GDM1 (cell line): ENCODE data around the gene ENDOV.
"Not testable (repeated sequence)": the region's sequence is repeated elsewhere in the genome, so short reads cannot be mapped to it uniquely, and the experiment has no call there.

ENCODE experiments used
- DNase-seq: peaks from one replicate; lab custom pipeline; 2025; lab: John Stamatoyannopoulos, UW

The ENDOV gene

GRCh38 chr17:80388601-80389000 lies 26.4 kb upstream of the ENDOV start:
- no peak for DNase-seq

GRCh38 chr17:80389011-80389995 lies 25.7 kb upstream of the ENDOV start:
- no peak for DNase-seq

GRCh38 chr17:80393241-80393890 lies 21.6 kb upstream of the ENDOV start:
- DNase-seq, result no peak

- no peak for DNase-seq
These were observed 21.0 kb upstream of the ENDOV start for GRCh38 chr17:80393961-80394360.

GRCh38 chr17:80394629-80395216 lies 20.2 kb upstream of the ENDOV start:
- DNase-seq, result no peak

- DNase-seq, result no peak
These were observed 19.4 kb upstream of the ENDOV start for GRCh38 chr17:80395402-80396151.

GRCh38 chr17:80396157-80397033 lies 18.6 kb upstream of the ENDOV start:
- DNase-seq, result no peak

GRCh38 chr17:80397034-80397387 lies 18.0 kb upstream of the ENDOV start:
- no peak for DNase-seq

- no peak for DNase-seq
These were observed 17.3 kb upstream of the ENDOV start for GRCh38 chr17:80397686-80398085.

- not testable (repeated sequence) for DNase-seq
These were observed 13.9 kb upstream of the ENDOV start for GRCh38 chr17:80401086-80401485.

GRCh38 chr17:80402102-80402501 lies 12.9 kb upstream of the ENDOV start:
- DNase-seq, result not testable (repeated sequence)

- DNase-seq, result no peak
These were observed 12.0 kb upstream of the ENDOV start for GRCh38 chr17:80402959-80403358.

- no peak for DNase-seq
These were observed 8.8 kb upstream of the ENDOV start for GRCh38 chr17:80406146-80406545.

- DNase-seq, result not testable (repeated sequence)
These were observed 7.0 kb upstream of the ENDOV start for GRCh38 chr17:80407917-80408316.

- DNase-seq, result no peak
These were observed 6.1 kb upstream of the ENDOV start for GRCh38 chr17:80408872-80409271.

GRCh38 chr17:80409626-80410025 lies 5.3 kb upstream of the ENDOV start:
- DNase-seq, result no peak

GRCh38 chr17:80410441-80411087 lies 4.4 kb upstream of the ENDOV start:
- not testable (repeated sequence) for DNase-seq

- DNase-seq, result no peak
These were observed 1.0 kb upstream of the ENDOV start for GRCh38 chr17:80413771-80414507.

- no peak for DNase-seq
These were observed 512 bp upstream of the ENDOV start for GRCh38 chr17:80414508-80414802.

GRCh38 chr17:80415626-80416137 lies 715 bp downstream of the ENDOV start:
- no peak for DNase-seq
